AG10803 (cell line): ENCODE measurements around the gene NHP2.
A peak's percentile ranks its signal among the peaks of the same experiment; 100 is the strongest.

ENCODE experiments used
- DNase-seq: peaks from one replicate; pipeline ENCODE4 v3.0.0; 2010; ENCODE audit warnings: low read depth
- H3K4me3 ChIP-seq: 2 replicates; pipeline ENCODE4 v1.5.1; 2011; ENCODE audit warnings: mild to moderate bottlenecking, low read length, control low read depth
- CTCF ChIP-seq: conservative IDR thresholded peaks from 2 replicates; pipeline ENCODE4 v1.5.1; 2011; ENCODE audit warnings: mild to moderate bottlenecking, low read length, control low read depth, inconsistent platforms

Gene NHP2

GRCh38 chr5:178115136-178115813, 38.4 kb downstream of the NHP2 start:
- no peak overlapping the region for H3K4me3 ChIP-seq
- no peak for DNase-seq

GRCh38 chr5:178114325-178115135, 39.2 kb downstream of the NHP2 start:
- DNase-seq: no peak

More at GRCh38 chr5:178115136-178115813, 38.4 kb downstream of the NHP2 start:
- TF ChIP-seq CTCF: no peak

GRCh38 chr5:178113841-178114324, 39.8 kb downstream of the NHP2 start:
- no peak for DNase-seq
- peak overlapping the region; percentile 12; the same call in 1 of the 2 replicates for H3K4me3 ChIP-seq
- no peak for TF ChIP-seq CTCF

More at GRCh38 chr5:178114325-178115135, 39.2 kb downstream of the NHP2 start:
- no peak overlapping the region for H3K4me3 ChIP-seq
- no peak for TF ChIP-seq CTCF

- peak; percentile 20 for DNase-seq
- TF ChIP-seq CTCF: no peak
- peak within 1 kb of the TSS; percentile 12; the same call in 1 of the 2 replicates for H3K4me3 ChIP-seq
Measured at GRCh38 chr5:178113141-178113787, 40.4 kb downstream of the NHP2 start, which contains the start of gene N4BP3. N4BP3 (plus strand) TSS chr5:178113532; CDS start chr5:178119584, 6,052 bp downstream.

- no peak for TF ChIP-seq CTCF
- no peak overlapping the region for H3K4me3 ChIP-seq
- no peak for DNase-seq
Measured at GRCh38 chr5:178112545-178112944, 41.1 kb downstream of the NHP2 start.

GRCh38 chr5:178111925-178112324, 41.8 kb downstream of the NHP2 start:
- no peak for TF ChIP-seq CTCF
- no peak overlapping the region for H3K4me3 ChIP-seq
- DNase-seq: peak; percentile 77
